Measurements from ENCODE around the gene ROGDI. TPM values are rescaled to one million over a fixed set of nuclear protein-coding genes. Genes with fewer than 3 reads are reported as not detected.

The ROGDI gene
- total and polyA plus RNA-seq, 2 of the 13 experiments (the other 11 are each of a cell fraction or from before 2014, with no cell fraction given): 19.2 to 42.1 TPM

DNA sequence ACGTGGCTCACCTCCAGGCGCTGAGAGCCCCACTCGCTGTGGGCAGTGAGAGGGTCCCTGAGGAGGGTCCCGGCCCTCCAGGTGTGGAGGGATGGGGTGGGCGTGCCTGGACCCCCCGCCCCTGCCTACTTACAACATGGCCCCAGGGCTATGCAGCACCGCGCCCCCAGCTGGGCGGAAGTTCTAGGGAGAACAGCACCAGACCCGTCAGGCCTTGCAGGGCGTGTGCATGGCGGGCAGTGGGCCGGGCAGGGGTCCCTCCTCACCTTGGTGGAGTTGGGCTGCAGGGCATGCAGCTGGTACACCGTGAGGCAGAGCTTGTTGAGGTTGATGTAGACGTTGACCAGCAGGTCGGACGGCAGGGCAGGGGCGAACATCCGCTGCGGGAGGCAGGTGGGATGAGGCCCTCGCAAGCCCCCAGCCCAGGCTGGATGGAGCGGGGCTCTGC is 4.6 kb downstream of the ROGDI start:
- no TSS peak for BruUV-seq (replicated peaks)
- TF ChIP-seq AGO1 (IDR thresholded peaks at IDR 0.05; ENCODE audit: low read depth, low read length, poor library complexity, severe bottlenecking): no peak
- no peak for TF ChIP-seq KDM5A (IDR thresholded peaks at IDR 0.05; ENCODE audit: borderline replicate concordance, low read length)
- intact Hi-C loops (cut with micrococcal nuclease; ENCODE audit: unreplicated experiment): no loop called here
- Histone ChIP-seq H2AFZ (ENCODE audit: low read length) (no peak overlapping the region), H3K9ac (ENCODE audit: insufficient read depth, low read depth, low read length) (no peak overlapping the region), H3K9me3 (ENCODE audit: low read length) (no peaks in the 10 kb centered on the region), H3K4me3 (replicated peaks in 1 of 3; ENCODE audit: insufficient read depth in 1 of 3, low read depth in 2 of 3, low read length in 3 of 3) (no peak overlapping the region), H3K27ac (ENCODE audit: extremely low read length, insufficient read depth, low read length) (no peak overlapping the region), H4K20me1 (ENCODE audit: insufficient read depth, low read length) (no peaks in the 10 kb centered on the region), H3K4me1 (ENCODE audit: insufficient read depth, low read length) (peaks cover 24% of the 10 kb centered on the region), H3K79me2 (ENCODE audit: insufficient read depth, low read length) (no peaks in the 10 kb centered on the region), H3K36me3 (replicated peaks in 1 of 2; ENCODE audit: control insufficient read depth in 1 of 2, insufficient read depth in 2 of 2, low read length in 2 of 2) (peaks cover 0 to 8% of the 10 kb centered on the region in 2 experiments; a peak in 2 of 5 replicates), H3K27me3 (ENCODE audit: control insufficient read depth in 1 of 2, insufficient read depth in 2 of 2, low read length in 2 of 2) (no peaks in the 10 kb centered on the region), H3K4me2 (ENCODE audit: low read depth, low read length) (no peak overlapping the region)
- ChIA-PET POLR2A (no interaction called here), CTCF (ENCODE audit: low intra/inter-chr PET ratio, low total read pairs) (no interaction called here)
- FAIRE-seq (no peak), DNase-seq (ENCODE audit: low spot score) (no peak), ATAC-seq (no peak)
- WGBS (ENCODE audit: low lambda C conversion rate): 98% methylated on average over 8 of the region's 22 CpGs
- in situ Hi-C loops (cut with HindIII; ENCODE audit: extremely low pct_ligation_motif_present, low pct_unique_long_range_greater_than_20kb): no loop called here

GRCh38 chr16:4796982-4797804 is 5.2 kb downstream of the ROGDI start:
- ATAC-seq (no peak), DNase-seq (ENCODE audit: low spot score) (no peak), FAIRE-seq (no peak)
- ChIA-PET CTCF (ENCODE audit: low intra/inter-chr PET ratio, low total read pairs) (no interaction called here), POLR2A (no interaction called here)
- Histone ChIP-seq H3K27ac (ENCODE audit: extremely low read length, insufficient read depth, low read length) (no peak overlapping the region), H3K9me3 (ENCODE audit: low read length) (no peaks in the 10 kb centered on the region), H2AFZ (ENCODE audit: low read length) (no peak overlapping the region), H3K4me3 (replicated peaks in 1 of 3; ENCODE audit: insufficient read depth in 1 of 3, low read depth in 2 of 3, low read length in 3 of 3) (no peak overlapping the region), H3K4me1 (ENCODE audit: insufficient read depth, low read length) (peaks cover 26% of the 10 kb centered on the region), H3K4me2 (ENCODE audit: low read depth, low read length) (no peak overlapping the region), H3K27me3 (ENCODE audit: control insufficient read depth in 1 of 2, insufficient read depth in 2 of 2, low read length in 2 of 2) (no peaks in the 10 kb centered on the region), H3K79me2 (ENCODE audit: insufficient read depth, low read length) (no peaks in the 10 kb centered on the region), H4K20me1 (ENCODE audit: insufficient read depth, low read length) (no peaks in the 10 kb centered on the region), H3K36me3 (replicated peaks in 1 of 2; ENCODE audit: control insufficient read depth in 1 of 2, insufficient read depth in 2 of 2, low read length in 2 of 2) (peaks cover 0 to 8% of the 10 kb centered on the region in 2 experiments; a peak in 2 of 5 replicates), H3K9ac (ENCODE audit: insufficient read depth, low read depth, low read length) (no peak overlapping the region)
- no TSS peak for BruUV-seq (replicated peaks)
- in situ Hi-C loops (cut with HindIII; ENCODE audit: extremely low pct_ligation_motif_present, low pct_unique_long_range_greater_than_20kb): no loop called here
- WGBS (ENCODE audit: low lambda C conversion rate): 82% methylated on average over 16 of the region's 21 CpGs
- no peak for TF ChIP-seq ZNF598 (CRISPR knock-in tag; IDR thresholded peaks at IDR 0.05; ENCODE audit: borderline replicate concordance)
- TF ChIP-seq, protein P1, sequence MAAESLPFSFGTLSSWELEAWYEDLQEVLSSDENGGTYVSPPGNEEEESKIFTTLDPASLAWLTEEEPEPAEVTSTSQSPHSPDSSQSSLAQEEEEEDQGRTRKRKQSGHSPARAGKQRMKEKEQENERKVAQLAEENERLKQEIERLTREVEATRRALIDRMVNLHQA (CRISPR knock-in tag; IDR thresholded peaks at IDR 0.05): no peak
- intact Hi-C loops (cut with micrococcal nuclease; ENCODE audit: unreplicated experiment): no loop called here
